ENCODE results near the gene FAM8A1. TPM values are rescaled to one million over a fixed set of nuclear protein-coding genes. Genes with fewer than 3 reads are reported as not detected.
A peak's percentile ranks its signal among the peaks of the same experiment; 100 is the strongest.

The FAM8A1 gene
- polyA plus RNA-seq (2012; rRNA removed) = 5.0 and 6.8 TPM in 2 replicates
- polyA plus RNA-seq (2012; cell fraction: cytosol; rRNA removed) = 8.4 and 9.6 TPM in 2 replicates
- polyA plus RNA-seq (2012; cell fraction: nucleus; rRNA removed) = 3.4 and 7.0 TPM in 2 replicates

- 22% methylated on average over 18 of the region's 42 CpGs for WGBS (ENCODE audit: low lambda C conversion rate)
- H2AFZ ChIP-seq (ENCODE audit: low read depth) = peak within 1 kb of the TSS; percentile 100
- DNase-seq = peak; percentile 96
- POLR2A ChIA-PET = interaction anchor here (0.6 to 1.4 kb wide), 4 partner anchors 53 to 206 kb away, joined by 3 to 5 read pairs (median 4); partner anchors contain the start of genes CAP2 and NUP153
- peaks cover 17% of the 10 kb centered on the region; the same call in 1 of the 2 replicates for H3K79me2 ChIP-seq (ENCODE audit: insufficient read depth)
- H3K27me3 ChIP-seq (ENCODE audit: insufficient read depth) = no peaks in the 10 kb centered on the region
- no peaks in the 10 kb centered on the region for H3K9me3 ChIP-seq
- CTCF ChIA-PET = interaction anchor here (0.6 to 2.3 kb wide), 6 partner anchors 15 to 622 kb away, joined by 3 to 15 read pairs (median 3); no protein-coding TSS in a partner anchor
- H3K9ac ChIP-seq = peak within 1 kb of the TSS; percentile 79
- peaks cover 7 to 9% of the 10 kb centered on the region in 2 experiments; a peak in 3 of 4 replicates for H3K4me1 ChIP-seq (ENCODE audit: control insufficient read depth in 1 of 2, insufficient read depth in 2 of 2, low read depth in 1 of 2, low read length in 1 of 2)
- peaks cover 13% of the 10 kb centered on the region for H3F3A ChIP-seq (replicated peaks; ENCODE audit: insufficient read depth)
- H3K9me2 ChIP-seq = no peaks in the 10 kb centered on the region
- peak within 1 kb of the TSS; percentile 66 to 76; a peak in 3 of 4 replicates for H3K27ac ChIP-seq (ENCODE audit: low read depth in 2 of 2, low read length in 1 of 2)
- H3K36me3 ChIP-seq (replicated peaks in 1 of 2; ENCODE audit: control insufficient read depth in 1 of 2, insufficient read depth in 2 of 2, low read length in 1 of 2) = peaks cover 8 to 16% of the 10 kb centered on the region in 2 experiments
- H3K4me3 ChIP-seq (ENCODE audit: low read depth in 2 of 2, low read length in 1 of 2) = peak within 1 kb of the TSS; percentile 91 to 92
- no peaks in the 10 kb centered on the region for H4K20me1 ChIP-seq (ENCODE audit: insufficient read depth)
- H3K4me2 ChIP-seq = peak within 1 kb of the TSS; percentile 69
- TF ChIP-seq USF1 (IDR thresholded peaks at IDR 0.05; ENCODE audit: borderline replicate concordance, low read depth) (no peak), ELF1 (IDR thresholded peaks at IDR 0.05) (peak; percentile 71; the same call in 1 of the 2 replicates), TAF1 (IDR thresholded peaks at IDR 0.05; ENCODE audit: borderline replicate concordance, low read depth, low read length) (0 out of 2 replicates have a peak, but pooled peaks have one; percentile 11), RAD21 (IDR thresholded peaks at IDR 0.05; ENCODE audit: low read length) (no peak), USF2 (IDR thresholded peaks at IDR 0.05; ENCODE audit: borderline replicate concordance, low read depth, low read length) (no peak), FOXM1 (IDR thresholded peaks at IDR 0.05; ENCODE audit: low read depth) (no peak), FOXJ3 (CRISPR knock-in tag; IDR thresholded peaks at IDR 0.05) (peak; percentile 75; the same call in 1 of the 2 replicates), EP300 (IDR thresholded peaks at IDR 0.05; ENCODE audit: borderline replicate concordance in 1 of 2, low read depth in 1 of 2, low read length in 1 of 2) (peak in 1 of 2 experiments; percentile 32; a peak in 2 of 4 replicates), IRF3 (IDR thresholded peaks at IDR 0.05; ENCODE audit: low read depth, low read length) (no peak), FOSL2 (IDR thresholded peaks at IDR 0.05; ENCODE audit: borderline replicate concordance, low read depth) (no peak), PBX3 (IDR thresholded peaks at IDR 0.05) (peak; percentile 47), RXRA (IDR thresholded peaks at IDR 0.05; ENCODE audit: borderline replicate concordance, low read depth) (no peak), POLR2AphosphoS5 (IDR thresholded peaks at IDR 0.05; ENCODE audit: low read depth, low read length) (peak; percentile 81), TEAD4 (IDR thresholded peaks at IDR 0.05; ENCODE audit: borderline replicate concordance, insufficient read depth) (no peak), NRF1 (IDR thresholded peaks at IDR 0.05; ENCODE audit: low read depth, low read length) (no peak), MEF2A (IDR thresholded peaks at IDR 0.05; ENCODE audit: borderline replicate concordance, low read depth) (no peak), EZH2phosphoT487 (IDR thresholded peaks at IDR 0.05; ENCODE audit: borderline replicate concordance, low read depth) (no peak), CTCF (IDR thresholded peaks at IDR 0.05) (peak; percentile 43), NFIC (IDR thresholded peaks at IDR 0.05; ENCODE audit: borderline replicate concordance) (no peak), TCF12 (IDR thresholded peaks at IDR 0.05) (peak; percentile 38; the same call in 1 of the 2 replicates), ZBTB33 (IDR thresholded peaks at IDR 0.05; ENCODE audit: borderline replicate concordance, low read depth) (no peak), SIN3A (IDR thresholded peaks at IDR 0.05; ENCODE audit: borderline replicate concordance, low read depth, low read length) (peak; percentile 78; the same call in 1 of the 2 replicates), RFX5 (IDR thresholded peaks at IDR 0.05; ENCODE audit: low read length) (peak; percentile 88)
These were observed at the start of gene FAM8A1 for GRCh38 chr6:17599877-17600526. TSS of gene FAM8A1 (plus strand) at chr6:17600302. CDS start at chr6:17600410, 108 bp downstream.

All from SK-N-SH (cell line).